Activated gamma-delta T cell treated with Interleukin-2 at 50 U/mL for 16 hours (primary cell): ENCODE results near the gene PLXNA4.

Source experiments
- DNase-seq: peaks from one replicate; pipeline ENCODE4 v3.0.0-alpha.2; 2020

PLXNA4 gene

GRCh38 chr7:132348341-132348740, 227.9 kb downstream of the PLXNA4 start:
- no peak for DNase-seq

GRCh38 chr7:132347858-132348257, 228.4 kb downstream of the PLXNA4 start:
- no peak for DNase-seq

DNA sequence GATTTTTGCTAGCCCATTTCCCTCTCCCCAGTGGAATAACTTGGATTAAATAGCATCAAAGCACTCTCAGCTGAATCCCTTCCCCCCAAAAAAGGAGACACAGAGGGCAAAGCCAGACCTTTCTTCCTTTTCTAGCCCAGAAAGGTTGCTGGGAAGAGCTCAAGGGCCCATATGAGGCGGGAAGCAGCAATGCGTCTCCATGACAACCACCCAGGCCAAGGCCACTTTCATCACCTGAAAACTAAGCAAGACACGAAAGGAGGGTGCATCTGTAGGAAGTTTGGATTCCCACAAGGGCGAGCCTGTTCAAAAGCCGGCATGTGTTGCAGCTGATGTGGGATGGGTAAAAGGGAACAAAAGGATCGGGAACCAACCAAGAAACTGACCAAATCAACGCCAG, 229.1 kb downstream of the PLXNA4 start:
- DNase-seq, result no peak

DNA sequence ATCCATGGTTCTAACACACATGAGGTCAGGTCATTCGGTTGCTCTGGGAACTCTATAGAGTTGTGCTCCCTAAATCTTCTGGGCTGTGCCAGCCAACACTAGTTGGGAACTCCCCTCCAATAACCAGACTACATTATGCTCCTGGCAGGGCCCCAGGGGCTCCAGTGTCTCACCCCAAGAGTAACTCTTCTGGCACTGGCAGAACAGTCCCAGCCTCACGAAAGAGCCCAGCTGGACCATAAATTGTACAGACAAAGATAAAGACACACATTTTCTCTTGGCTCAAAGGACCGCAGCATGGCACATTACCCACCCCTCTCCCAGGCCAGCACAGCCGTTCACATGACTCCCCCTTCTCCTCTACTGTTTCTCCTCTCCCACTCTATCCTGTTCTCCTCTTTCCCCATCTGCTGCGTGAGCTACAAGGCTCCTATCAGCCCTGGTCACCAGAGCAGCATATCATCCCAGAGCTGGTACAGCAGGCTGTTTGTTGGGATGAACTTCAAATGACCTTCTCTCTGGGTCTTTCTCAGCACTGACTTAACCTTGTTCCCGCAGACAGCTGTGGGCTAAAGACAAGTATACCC, 230.6 kb downstream of the PLXNA4 start:
- DNase-seq, result no peak

GRCh38 chr7:132345030-132345429, 231.2 kb downstream of the PLXNA4 start:
- DNase-seq, result no peak

- DNase-seq, result no peak
These were observed 233.1 kb downstream of the PLXNA4 start for GRCh38 chr7:132343199-132343598.

- DNase-seq, result no peak
These were observed 238.7 kb downstream of the PLXNA4 start for GRCh38 chr7:132337450-132338080.

DNA sequence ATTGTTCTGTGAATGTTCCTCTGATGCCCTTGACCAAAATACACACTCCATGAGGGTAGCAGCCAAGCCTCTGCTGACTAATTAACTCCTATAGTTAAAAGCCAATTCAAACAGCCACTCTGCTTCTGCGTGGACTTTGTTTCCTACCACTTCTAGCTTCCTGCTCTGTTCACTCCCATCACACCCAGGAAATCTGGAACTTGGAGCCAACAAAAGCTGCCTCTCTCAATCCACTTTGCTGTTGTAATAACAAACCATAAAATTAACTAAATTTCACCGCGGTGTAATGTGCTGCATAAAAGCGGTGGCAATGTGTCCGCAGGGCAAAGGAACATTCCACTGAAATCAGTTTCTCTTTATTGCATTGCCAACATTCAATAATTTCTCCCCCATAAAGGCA, 239.5 kb downstream of the PLXNA4 start:
- DNase-seq, result no peak

DNA sequence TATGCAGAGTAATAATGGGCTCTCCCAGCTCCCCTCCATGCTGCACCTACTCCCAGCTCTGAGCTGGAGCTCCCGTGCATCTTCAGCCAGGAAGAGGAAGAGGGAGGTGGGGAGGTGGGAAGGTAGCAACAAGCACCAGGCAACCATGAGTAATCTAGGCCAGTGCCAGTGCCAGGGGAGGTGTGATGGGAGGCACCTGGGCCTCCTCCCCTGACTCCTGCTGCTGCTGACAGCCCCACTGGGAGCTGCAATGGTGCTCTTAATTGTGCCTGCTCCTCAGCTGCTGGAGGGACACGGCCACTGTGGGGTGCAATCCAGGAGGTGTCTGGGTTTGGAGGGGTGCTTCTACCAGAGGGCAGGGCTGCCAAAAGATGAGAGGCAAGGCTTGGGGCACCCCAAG, 243.0 kb downstream of the PLXNA4 start:
- DNase-seq, result no peak

- DNase-seq, result no peak
These were observed 247.5 kb downstream of the PLXNA4 start for GRCh38 chr7:132328760-132329159.

DNA sequence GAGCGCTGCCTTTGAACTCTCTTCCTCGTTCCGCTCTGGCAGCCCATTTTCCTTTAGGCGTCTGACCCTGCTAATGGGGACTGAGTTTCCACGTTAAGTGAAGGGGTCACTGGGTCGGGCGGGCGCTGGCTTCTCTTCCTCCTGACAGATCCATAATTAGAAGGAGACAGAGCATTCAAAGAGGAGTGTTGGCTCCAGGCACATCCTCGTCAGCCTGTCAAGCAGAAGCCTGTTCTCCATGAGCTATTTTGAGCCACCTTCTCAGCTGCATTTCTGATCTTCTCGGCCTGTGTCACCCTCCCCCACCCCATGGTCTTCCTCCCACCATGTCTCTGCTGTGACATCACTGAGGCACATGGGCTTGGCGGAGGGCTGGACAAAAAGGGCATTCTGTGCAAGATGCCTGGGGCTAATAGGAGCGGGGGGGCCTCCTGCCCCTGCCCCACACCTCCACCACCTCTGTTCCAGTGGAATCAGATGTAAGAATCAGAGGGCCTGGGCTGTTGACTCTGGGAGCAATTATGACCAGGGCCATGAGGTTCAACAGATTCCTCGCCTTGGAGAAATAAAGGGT, 248.1 kb downstream of the PLXNA4 start:
- no peak for DNase-seq

DNA sequence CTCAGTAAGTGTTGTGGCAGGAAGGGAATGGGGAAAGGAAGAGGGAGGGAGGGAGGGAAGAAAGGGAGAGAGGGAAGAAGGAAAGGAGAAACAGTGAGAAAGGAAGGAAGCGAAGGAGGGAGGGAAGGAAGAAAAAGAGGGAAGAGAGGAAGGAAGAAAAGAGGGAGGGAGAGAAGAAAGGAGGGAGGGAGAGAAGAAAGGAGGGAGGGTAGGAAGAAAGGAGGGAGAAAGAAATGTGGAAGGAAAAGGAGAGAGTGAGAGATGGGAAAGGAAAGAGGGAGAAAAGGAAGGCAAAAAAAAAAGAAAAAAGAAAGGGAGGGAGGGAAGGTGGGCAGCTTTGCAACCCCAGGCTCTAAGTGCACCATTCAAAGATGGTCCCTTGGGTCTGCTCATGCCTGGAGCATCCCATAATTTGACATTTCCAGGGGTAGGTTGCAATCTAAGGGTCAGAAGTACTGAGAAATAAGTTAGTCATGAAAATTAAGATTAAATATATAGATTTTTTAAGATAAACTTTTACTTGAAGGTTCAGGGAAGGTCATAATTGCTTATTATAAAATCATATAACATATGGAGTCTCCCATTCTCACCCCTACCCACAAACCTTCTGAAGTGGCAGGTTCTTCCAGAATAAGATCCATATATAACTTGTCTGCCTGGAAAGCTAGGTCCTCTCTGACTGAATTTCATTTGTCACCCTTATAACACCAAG, 249.2 kb downstream of the PLXNA4 start:
- no peak for DNase-seq

GRCh38 chr7:132322970-132323369, 253.3 kb downstream of the PLXNA4 start:
- DNase-seq, result no peak

- DNase-seq, result no peak
These were observed 254.9 kb downstream of the PLXNA4 start for GRCh38 chr7:132321387-132321786.

GRCh38 chr7:132319481-132319880, 256.8 kb downstream of the PLXNA4 start:
- no peak for DNase-seq

GRCh38 chr7:132318352-132319318, 257.6 kb downstream of the PLXNA4 start:
- peak; percentile 74 for DNase-seq

GRCh38 chr7:132317701-132318351, 258.4 kb downstream of the PLXNA4 start:
- no peak for DNase-seq

DNA sequence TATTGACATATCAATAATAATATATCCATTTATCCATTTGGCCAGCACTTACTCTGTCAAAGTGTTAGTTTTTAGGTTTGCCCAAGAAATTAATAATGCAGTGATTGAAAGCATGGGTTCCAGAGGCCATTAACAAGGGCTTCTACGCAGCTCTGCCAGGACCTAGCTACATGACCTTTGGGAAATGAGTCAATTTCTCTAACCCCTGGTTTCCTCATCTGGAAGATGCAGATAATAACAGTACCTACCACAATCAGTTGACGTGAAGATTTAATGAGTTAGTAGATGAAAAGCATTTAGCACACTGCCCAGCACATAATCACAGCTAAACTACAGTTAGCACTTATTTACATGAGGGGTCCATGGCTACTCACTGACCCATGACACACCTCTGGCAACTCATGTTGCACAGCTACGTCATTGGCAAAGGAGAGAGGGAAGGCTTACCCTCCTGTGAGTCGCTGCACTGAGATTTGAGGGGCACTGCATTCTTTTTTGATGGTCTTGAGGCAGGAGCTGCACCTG, 263.7 kb downstream of the PLXNA4 start:
- no peak for DNase-seq

DNA sequence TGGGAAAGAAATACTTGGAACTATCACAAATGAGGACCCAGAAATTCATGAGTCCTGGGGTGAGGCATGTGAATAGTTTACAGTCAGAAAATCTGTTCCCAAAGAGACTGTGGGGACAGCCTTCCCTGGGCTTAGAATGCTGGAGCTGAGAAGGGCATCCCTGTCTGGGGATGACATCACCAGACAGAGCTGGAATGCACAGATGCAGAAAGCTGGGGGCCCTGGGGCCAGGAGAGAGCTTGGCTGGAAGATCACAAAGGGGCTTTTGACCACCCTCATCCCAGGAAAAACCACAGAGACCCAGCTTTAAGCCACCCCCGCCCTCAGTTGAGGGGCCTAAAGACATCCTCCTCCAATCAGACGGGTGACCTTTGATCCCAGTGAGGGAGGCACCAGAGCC, 264.5 kb downstream of the PLXNA4 start:
- DNase-seq, result no peak

GRCh38 chr7:132309102-132309805, 267.0 kb downstream of the PLXNA4 start:
- DNase-seq, result no peak

- DNase-seq, result no peak
These were observed 268.8 kb downstream of the PLXNA4 start for GRCh38 chr7:132307465-132307864.
